Naive thymus-derived CD4-positive, alpha-beta T cell (primary cell): Measurements from ENCODE around the gene PPP2R2D. TPM values are rescaled to one million over a fixed set of nuclear protein-coding genes. Genes with fewer than 3 reads are reported as not detected.
A peak's percentile ranks its signal among the peaks of the same experiment; 100 is the strongest.
"Not testable (repeated sequence)": the region's sequence is repeated elsewhere in the genome, so short reads cannot be mapped to it uniquely, and the experiment has no call there.

ENCODE experiments used
- ATAC-seq: fragments of 150-1000 bp; cut with Tn5 transposase; 2 replicates; pipeline ENCODE4 v1.10.0; 2021; ENCODE audit warnings: mild to moderate bottlenecking, moderate library complexity
- CTCF ChIA-PET: fragments of 350-600 bp; sonication (Branson Sonifier 250); formaldehyde crosslinking; loops from one replicate; lab custom pipeline; 2021; ENCODE audit warnings: antibody characterized with exemption; lab: Charles Lee
- POLR2A ChIA-PET: fragments of 350-600 bp; sonication (Branson Sonifier 250); formaldehyde crosslinking; loops from one replicate; lab custom pipeline; 2021; ENCODE audit warnings: antibody characterized with exemption, inconsistent platforms; lab: Charles Lee
- DNase-seq, 9 donors: peaks; one replicate each; pipeline versions ENCODE4 v3.0.0 to v3.0.0-alpha.2; 2020 to 2022; ENCODE audit warnings: mixed read lengths in 1 of 9
- H3K27ac ChIP-seq: one replicate; pipeline ENCODE4 v1.7.0; 2013; ENCODE audit warnings: mild to moderate bottlenecking, low read depth, low read length, moderate library complexity
- H3K27me3 ChIP-seq, 2 donors: one replicate each; pipeline ENCODE4 v1.7.0; 2013; ENCODE audit warnings: low read length in 2 of 2, mild to moderate bottlenecking in 2 of 2, moderate library complexity in 2 of 2; ENCODE audit not compliant: control insufficient read depth in 2 of 2, insufficient read depth in 2 of 2
- H3K36me3 ChIP-seq, 3 experiments: 1 replicate in 2 of 3; 2 replicates in 1 of 3; pipeline ENCODE4 v1.7.0; 2013; ENCODE audit warnings: low read length in 3 of 3, mild to moderate bottlenecking in 3 of 3, moderate library complexity in 1 of 3; ENCODE audit not compliant: insufficient read depth in 3 of 3, control insufficient read depth in 2 of 3
- H3K4me1 ChIP-seq, 2 donors: one replicate each; pipeline ENCODE4 v1.7.0; 2013; ENCODE audit warnings: low read length in 2 of 2, mild to moderate bottlenecking in 2 of 2, moderate library complexity in 1 of 2; ENCODE audit not compliant: control insufficient read depth in 2 of 2, insufficient read depth in 2 of 2
- H3K4me3 ChIP-seq: 2 replicates; pipeline ENCODE4 v1.7.0; 2013; ENCODE audit warnings: mild to moderate bottlenecking, low read length
- H3K9me3 ChIP-seq, 3 experiments: 1 replicate in 2 of 3; 2 replicates in 1 of 3; pipeline ENCODE4 v1.7.0; 2013; ENCODE audit warnings: low read length in 3 of 3; ENCODE audit not compliant: control insufficient read depth in 2 of 3
- H3K27ac Mint-ChIP-seq, 9 donors: one replicate each; pipeline ENCODE4 v1.8.0; 2020 to 2022; ENCODE audit warnings: mixed read lengths in 9 of 9, mild to moderate bottlenecking in 8 of 9, moderate library complexity in 5 of 9, inconsistent platforms in 2 of 9
- H3K27me3 Mint-ChIP-seq, 5 donors: one replicate each; pipeline ENCODE4 v1.8.0; 2021 to 2022; ENCODE audit warnings: mixed read lengths in 5 of 5, mild to moderate bottlenecking in 1 of 5
- H3K36me3 Mint-ChIP-seq, 5 donors: one replicate each; pipeline ENCODE4 v1.8.0; 2020 to 2022; ENCODE audit warnings: mixed read lengths in 5 of 5, mild to moderate bottlenecking in 3 of 5, inconsistent platforms in 1 of 5
- H3K4me1 Mint-ChIP-seq, 7 donors: one replicate each; pipeline ENCODE4 v1.8.0; 2020 to 2022; ENCODE audit warnings: mixed read lengths in 7 of 7, mild to moderate bottlenecking in 3 of 7, inconsistent platforms in 1 of 7
- H3K4me3 Mint-ChIP-seq, 10 donors: one replicate each; pipeline ENCODE4 v1.8.0; 2020 to 2022; ENCODE audit warnings: mild to moderate bottlenecking in 10 of 10, mixed read lengths in 10 of 10, moderate library complexity in 6 of 10, inconsistent platforms in 2 of 10
- H3K9me3 Mint-ChIP-seq, 11 donors: one replicate each; pipeline ENCODE4 v1.8.0; 2020 to 2022; ENCODE audit warnings: mixed read lengths in 11 of 11, mild to moderate bottlenecking in 4 of 11, inconsistent platforms in 1 of 11, moderate library complexity in 1 of 11
- intact Hi-C, 2 donors: fragments of 100-400 bp; cut with micrococcal nuclease; formaldehyde crosslinking; loops; one replicate each; pipeline ENCODE4 v1.15.1; 2023
- polyA plus RNA-seq, 2 donors: library from polyadenylated mRNA; unstranded; fragments of 300-500 nt; fragmentation: Illumina TruSeq; gene quantifications; one replicate each; pipeline ENCODE4 v1.2.3, GENCODE V29; 2021
- total RNA-seq, 6 experiments: library from RNA in 5 of 6; stranded (reverse) in 5 of 6; gene quantifications; 1 replicate in 5 of 6; 2 replicates in 1 of 6; pipeline ENCODE4 v1.2.3 and lab custom pipeline; 2021 to 2026

PPP2R2D gene
- total and polyA plus RNA-seq, 7 experiments from 2014 or later = 35.0 to 61.3 (median 40.1) TPM

DNA sequence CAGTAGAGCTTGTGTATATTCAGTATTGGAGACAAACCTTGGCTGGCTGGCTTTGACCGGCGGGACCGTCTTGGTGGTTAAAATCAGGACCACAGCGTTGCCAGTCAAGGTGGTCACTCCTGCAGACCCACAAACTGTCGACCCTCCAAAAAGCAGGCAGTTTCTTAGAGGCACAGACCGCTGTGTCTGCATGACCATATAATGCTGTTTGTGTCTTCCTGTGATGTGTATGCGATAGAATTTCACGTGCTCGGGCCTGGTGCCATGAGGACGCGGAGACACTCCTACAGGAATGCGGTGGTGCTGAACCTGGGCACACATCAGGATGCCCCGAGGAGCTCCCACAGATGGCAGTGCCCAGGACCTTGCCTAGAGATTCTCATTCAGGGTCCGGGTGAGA lies 46.1 kb downstream of the PPP2R2D start:
- H3K4me1 ChIP-seq = no peaks in the 10 kb centered on the region
- peak overlapping the region in 2 of 9 donors; percentile 42 to 59 for H3K27ac Mint-ChIP-seq
- intact Hi-C loops = no loop called here
- no peaks in the 10 kb centered on the region for H3K27me3 Mint-ChIP-seq
- H3K27ac ChIP-seq = no peak overlapping the region
- peaks cover 5 to 15% (median 13%) of the 10 kb centered on the region in 7 donors for H3K4me1 Mint-ChIP-seq
- H3K9me3 Mint-ChIP-seq = peaks cover 0 to 1% (median 0%) of the 10 kb centered on the region in 11 donors
- H3K4me3 ChIP-seq = no peak overlapping the region
- peaks cover 12 to 64% (median 21%) of the 10 kb centered on the region in 5 donors for H3K36me3 Mint-ChIP-seq
- CTCF ChIA-PET = interaction anchor here (0.6 kb wide), 1 partner anchor 60 kb away, joined by 3 read pairs; no protein-coding TSS in a partner anchor
- POLR2A ChIA-PET = interaction anchor here (0.5 to 1.5 kb wide), 2 partner anchors 32 to 39 kb away, joined by 3 read pairs; no protein-coding TSS in a partner anchor
- no peak for DNase-seq
- no peak overlapping the region for H3K4me3 Mint-ChIP-seq
- H3K27me3 ChIP-seq = no peaks in the 10 kb centered on the region
- no peaks in the 10 kb centered on the region for H3K9me3 ChIP-seq
- H3K36me3 ChIP-seq = peaks cover 0 to 83% (median 9%) of the 10 kb centered on the region in 3 experiments
- ATAC-seq = no peak

DNA sequence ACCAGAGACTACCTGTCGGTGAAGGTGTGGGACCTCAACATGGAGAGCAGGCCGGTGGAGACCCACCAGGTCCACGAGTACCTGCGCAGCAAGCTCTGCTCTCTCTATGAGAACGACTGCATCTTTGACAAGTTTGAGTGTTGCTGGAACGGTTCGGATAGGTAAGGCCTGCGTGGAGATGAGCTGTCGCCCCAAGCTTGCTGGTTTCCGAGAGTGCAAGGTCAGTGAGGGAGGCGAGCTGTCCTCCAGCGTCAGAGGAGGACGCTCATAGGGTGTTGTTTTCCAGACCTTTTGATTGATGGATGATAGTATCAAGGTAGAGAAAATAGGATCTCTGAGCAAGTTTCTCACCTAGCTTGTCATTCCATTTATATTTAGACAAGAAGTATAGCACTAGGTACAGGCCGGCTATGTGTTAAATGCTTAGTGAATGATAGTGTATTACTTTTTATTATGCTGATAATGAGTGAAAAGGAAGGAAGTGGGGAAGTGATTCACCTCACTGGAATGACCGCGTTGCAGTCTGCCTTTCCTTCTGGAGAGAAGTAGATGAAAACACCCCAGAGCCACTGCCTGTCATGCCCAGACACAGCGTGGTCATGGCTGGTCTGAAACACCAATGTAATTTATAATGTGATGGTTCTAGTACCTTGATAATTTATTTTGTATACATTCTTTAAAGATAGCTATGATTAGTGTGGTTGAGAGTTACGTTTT lies 47.0 kb downstream of the PPP2R2D start:
- H3K27me3 Mint-ChIP-seq = no peaks in the 10 kb centered on the region
- H3K9me3 ChIP-seq = no peaks in the 10 kb centered on the region
- POLR2A ChIA-PET = interaction anchor here (0.5 to 1.5 kb wide), 2 partner anchors 31 to 40 kb away, joined by 3 read pairs; no protein-coding TSS in a partner anchor
- no peak for ATAC-seq
- no peak overlapping the region for H3K4me3 Mint-ChIP-seq
- DNase-seq = no peak
- peaks cover 0 to 80% (median 9%) of the 10 kb centered on the region in 3 experiments for H3K36me3 ChIP-seq
- peaks cover 8 to 62% (median 21%) of the 10 kb centered on the region in 5 donors for H3K36me3 Mint-ChIP-seq
- peak overlapping the region in 1 of 9 donors; percentile 46 for H3K27ac Mint-ChIP-seq
- intact Hi-C loops = no loop called here
- CTCF ChIA-PET = no interaction called here
- no peaks in the 10 kb centered on the region for H3K4me1 ChIP-seq
- no peak overlapping the region for H3K4me3 ChIP-seq
- H3K9me3 Mint-ChIP-seq = peaks cover 0 to 1% (median 0%) of the 10 kb centered on the region in 11 donors
- H3K27ac ChIP-seq = no peak overlapping the region
- no peaks in the 10 kb centered on the region for H3K27me3 ChIP-seq
- H3K4me1 Mint-ChIP-seq = peaks cover 5 to 13% (median 10%) of the 10 kb centered on the region in 7 donors

DNA sequence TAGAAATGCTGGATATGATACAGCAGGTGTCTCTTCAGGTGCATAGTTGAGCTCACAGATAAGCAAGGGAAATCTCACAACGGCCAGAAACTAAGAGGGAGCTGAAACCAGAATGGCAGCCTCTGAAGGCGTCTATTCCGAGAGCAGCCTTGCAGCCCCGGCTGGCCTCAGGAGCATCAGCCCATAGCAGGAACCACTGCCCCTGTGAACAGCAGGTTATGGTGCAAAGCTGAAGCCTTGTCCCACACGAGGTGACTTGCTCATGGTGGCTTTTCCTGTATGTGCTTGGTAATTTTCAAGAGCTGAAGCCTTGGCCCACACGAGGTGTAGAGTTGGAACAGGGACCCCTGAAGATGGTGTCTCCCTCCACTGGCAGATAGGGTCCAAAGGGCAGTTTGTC lies 47.7 kb downstream of the PPP2R2D start:
- no peaks in the 10 kb centered on the region for H3K9me3 ChIP-seq
- ChIA-PET POLR2A (no interaction called here), CTCF (no interaction called here)
- Mint-ChIP-seq H3K27ac (no peak overlapping the region), H3K9me3 (peaks cover 0 to 1% (median 0%) of the 10 kb centered on the region in 11 donors), H3K4me3 (no peak overlapping the region), H3K36me3 (peaks cover 7 to 56% (median 21%) of the 10 kb centered on the region in 5 donors), H3K4me1 (peaks cover 4 to 10% (median 6%) of the 10 kb centered on the region in 7 donors), H3K27me3 (no peaks in the 10 kb centered on the region)
- no peaks in the 10 kb centered on the region for H3K4me1 ChIP-seq
- no peak overlapping the region for H3K4me3 ChIP-seq
- no peak for ATAC-seq
- H3K27me3 ChIP-seq = no peaks in the 10 kb centered on the region
- DNase-seq = no peak
- intact Hi-C loops = no loop called here
- H3K27ac ChIP-seq = no peak overlapping the region
- H3K36me3 ChIP-seq = peaks cover 0 to 74% (median 9%) of the 10 kb centered on the region in 3 experiments

DNA sequence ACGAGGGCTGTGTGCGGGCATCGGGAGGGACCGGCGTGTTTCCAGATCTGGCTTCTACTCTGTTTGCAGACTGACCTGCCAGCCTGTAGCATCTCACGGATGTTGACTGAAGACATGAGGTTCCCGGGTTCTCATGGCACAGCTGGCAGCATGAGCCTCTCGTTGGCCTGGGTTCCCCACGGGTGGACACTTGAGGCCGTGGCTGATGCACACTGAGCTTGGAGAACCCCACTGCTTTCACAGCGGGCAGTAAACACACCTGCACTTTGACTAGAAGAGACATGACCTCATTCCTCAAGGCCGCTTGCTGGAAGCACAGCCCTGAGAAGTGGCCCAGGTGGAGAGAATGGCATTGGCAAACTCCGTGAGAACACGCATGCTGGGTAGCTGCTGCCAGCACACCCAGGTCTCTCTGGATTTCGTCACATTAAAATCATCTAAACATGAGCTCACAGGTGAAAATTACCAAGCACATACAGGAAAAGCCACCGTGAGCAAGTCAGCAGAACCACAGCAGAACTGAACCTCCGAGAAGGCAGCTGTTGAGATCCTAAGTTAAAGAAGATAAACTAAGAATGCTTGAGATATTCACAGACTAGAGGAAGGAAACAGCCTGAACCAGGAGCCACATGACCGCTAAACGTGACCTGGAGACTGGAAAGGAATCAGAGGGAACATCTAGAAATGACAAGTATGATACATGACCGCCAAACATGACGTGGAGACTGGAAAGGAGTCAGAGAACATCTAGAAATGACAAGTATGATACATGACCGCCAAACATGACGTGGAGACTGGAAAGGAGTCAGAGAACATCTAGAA lies 48.4 kb downstream of the PPP2R2D start:
- Mint-ChIP-seq H3K36me3 (peaks cover 5 to 56% (median 24%) of the 10 kb centered on the region in 5 donors), H3K9me3 (peaks cover 0 to 1% (median 0%) of the 10 kb centered on the region in 11 donors), H3K4me3 (no peak overlapping the region), H3K27ac (no peak overlapping the region), H3K4me1 (peaks cover 0 to 14% (median 5%) of the 10 kb centered on the region in 7 donors), H3K27me3 (no peaks in the 10 kb centered on the region)
- ChIA-PET POLR2A (no interaction called here), CTCF (no interaction called here)
- intact Hi-C loops = no loop called here
- ATAC-seq (no peak), DNase-seq (no peak)
- H3K27ac ChIP-seq = no peak overlapping the region
- H3K9me3 ChIP-seq = no peaks in the 10 kb centered on the region
- no peaks in the 10 kb centered on the region for H3K4me1 ChIP-seq
- H3K36me3 ChIP-seq = peaks cover 0 to 77% (median 9%) of the 10 kb centered on the region in 3 experiments
- no peak overlapping the region for H3K4me3 ChIP-seq
- H3K27me3 ChIP-seq = no peaks in the 10 kb centered on the region

DNA sequence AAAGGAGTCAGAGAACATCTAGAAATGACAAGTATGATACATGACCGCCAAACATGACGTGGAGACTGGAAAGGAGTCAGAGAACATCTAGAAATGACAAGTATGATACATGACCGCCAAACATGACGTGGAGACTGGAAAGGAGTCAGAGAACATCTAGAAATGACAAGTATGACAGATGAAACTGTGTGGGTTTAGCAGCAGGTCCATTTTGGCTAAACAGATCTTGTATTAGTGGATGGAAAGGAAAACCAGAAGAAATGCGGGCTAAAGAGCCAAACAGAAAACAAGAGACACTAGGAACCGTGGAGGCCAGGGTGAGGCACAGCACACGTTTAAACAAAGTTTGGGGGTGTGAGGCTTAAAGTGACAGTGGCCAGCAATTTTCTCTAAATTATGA lies 49.1 kb downstream of the PPP2R2D start:
- H3K27me3 Mint-ChIP-seq, H3K9me3 Mint-ChIP-seq, H3K4me3 ChIP-seq, POLR2A ChIA-PET, DNase-seq, H3K4me1 ChIP-seq, H3K27me3 ChIP-seq, H3K27ac ChIP-seq, H3K9me3 ChIP-seq, ATAC-seq, H3K27ac Mint-ChIP-seq: not testable (repeated sequence)
- H3K4me3 Mint-ChIP-seq = peak overlapping the region in 1 of 10 donors; percentile 32
- H3K36me3 Mint-ChIP-seq = peaks cover 10 to 57% (median 21%) of the 10 kb centered on the region in 5 donors
- H3K36me3 ChIP-seq = peaks cover 0 to 80% (median 9%) of the 10 kb centered on the region in 3 experiments
- intact Hi-C loops = loop anchor here in 1 of 2 donors (2.0 kb wide), 1 partner anchor 23 kb away; no protein-coding TSS in a partner anchor
- CTCF ChIA-PET = interaction anchor here (0.9 kb wide), 1 partner anchor 73 kb away, joined by 3 read pairs; no protein-coding TSS in a partner anchor
- peaks cover 0 to 11% (median 5%) of the 10 kb centered on the region in 7 donors for H3K4me1 Mint-ChIP-seq

DNA sequence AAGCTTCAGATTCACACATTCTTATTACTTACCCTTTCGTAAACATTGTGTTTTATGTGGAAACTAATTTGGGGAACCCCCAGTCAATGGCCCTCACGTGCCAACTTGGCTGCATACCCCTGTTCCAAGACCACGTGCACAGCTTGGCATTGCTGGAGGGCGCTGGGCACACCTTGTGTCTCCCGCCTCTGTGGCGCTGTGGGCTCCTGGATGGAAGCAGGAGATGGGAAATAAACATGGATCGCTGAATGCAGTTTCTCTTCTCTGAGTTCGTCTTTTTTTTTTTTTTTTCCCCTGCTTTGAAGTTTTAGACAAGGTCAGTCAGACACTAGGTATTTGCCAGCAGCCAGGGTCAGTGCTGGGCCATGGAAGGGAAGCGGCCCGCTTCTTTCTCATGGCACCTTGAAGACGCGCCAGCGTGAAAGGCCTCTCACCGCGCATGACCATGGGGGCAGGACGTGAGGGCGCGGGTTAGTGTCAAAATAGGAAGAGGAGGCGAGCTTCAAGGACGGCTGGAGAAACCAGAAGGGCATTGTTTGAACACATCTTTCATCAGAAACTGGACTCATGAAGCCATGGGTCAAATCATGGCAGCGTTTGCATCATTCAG lies 53.7 kb downstream of the PPP2R2D start:
- POLR2A ChIA-PET = interaction anchor here (0.6 kb wide), 1 partner anchor 66 kb away, joined by 6 read pairs; no protein-coding TSS in a partner anchor
- Mint-ChIP-seq H3K36me3 (peaks cover 12 to 50% (median 27%) of the 10 kb centered on the region in 5 donors), H3K27ac (peak overlapping the region in 2 of 9 donors; percentile 23 to 43), H3K4me3 (no peak overlapping the region), H3K4me1 (peaks cover 0 to 16% (median 0%) of the 10 kb centered on the region in 7 donors), H3K9me3 (no peaks in the 10 kb centered on the region), H3K27me3 (no peaks in the 10 kb centered on the region)
- CTCF ChIA-PET = no interaction called here
- H3K4me1 ChIP-seq = no peaks in the 10 kb centered on the region
- no peak overlapping the region for H3K27ac ChIP-seq
- ATAC-seq (no peak), DNase-seq (no peak)
- no peaks in the 10 kb centered on the region for H3K27me3 ChIP-seq
- H3K36me3 ChIP-seq = peaks cover 6 to 61% (median 11%) of the 10 kb centered on the region in 3 experiments
- no peak overlapping the region for H3K4me3 ChIP-seq
- intact Hi-C loops = no loop called here
- no peaks in the 10 kb centered on the region for H3K9me3 ChIP-seq
